ENCODE measurements around the gene FNDC7.

DNA sequence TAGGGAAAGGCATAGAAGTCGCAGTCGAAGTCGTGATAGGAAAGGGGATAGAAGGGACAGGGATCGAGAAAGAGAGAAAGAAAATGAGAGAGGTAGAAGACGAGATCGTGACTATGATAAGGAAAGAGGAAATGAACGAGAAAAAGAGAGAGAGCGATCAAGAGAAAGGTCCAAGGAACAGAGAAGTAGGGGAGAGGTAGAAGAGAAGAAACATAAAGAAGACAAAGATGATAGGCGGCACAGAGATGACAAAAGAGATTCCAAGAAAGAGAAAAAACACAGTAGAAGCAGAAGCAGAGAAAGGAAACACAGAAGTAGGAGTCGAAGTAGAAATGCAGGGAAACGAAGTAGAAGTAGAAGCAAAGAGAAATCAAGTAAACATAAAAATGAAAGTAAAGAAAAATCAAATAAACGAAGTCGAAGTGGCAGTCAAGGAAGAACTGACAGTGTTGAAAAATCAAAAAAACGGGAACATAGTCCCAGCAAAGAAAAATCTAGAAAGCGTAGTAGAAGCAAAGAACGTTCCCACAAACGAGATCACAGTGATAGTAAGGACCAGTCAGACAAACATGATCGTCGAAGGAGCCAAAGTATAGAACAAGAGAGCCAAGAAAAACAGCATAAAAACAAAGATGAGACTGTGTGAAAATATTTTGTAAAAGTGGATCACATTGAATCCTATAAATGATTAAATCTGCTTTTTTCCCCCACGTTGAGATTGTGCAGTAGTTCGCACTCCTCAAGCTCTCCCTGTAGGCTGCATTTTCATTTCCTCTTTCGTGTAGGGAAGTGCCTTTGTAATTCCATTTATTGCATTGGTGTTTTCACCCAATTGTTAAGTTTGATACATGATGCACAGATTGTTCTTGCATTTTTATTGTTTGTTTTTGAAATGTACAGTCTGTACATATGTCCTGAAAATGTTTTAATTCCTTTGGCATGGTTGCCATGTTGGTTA is 13.1 kb upstream of the FNDC7 start:
- TF ChIP-seq, protein P1, sequence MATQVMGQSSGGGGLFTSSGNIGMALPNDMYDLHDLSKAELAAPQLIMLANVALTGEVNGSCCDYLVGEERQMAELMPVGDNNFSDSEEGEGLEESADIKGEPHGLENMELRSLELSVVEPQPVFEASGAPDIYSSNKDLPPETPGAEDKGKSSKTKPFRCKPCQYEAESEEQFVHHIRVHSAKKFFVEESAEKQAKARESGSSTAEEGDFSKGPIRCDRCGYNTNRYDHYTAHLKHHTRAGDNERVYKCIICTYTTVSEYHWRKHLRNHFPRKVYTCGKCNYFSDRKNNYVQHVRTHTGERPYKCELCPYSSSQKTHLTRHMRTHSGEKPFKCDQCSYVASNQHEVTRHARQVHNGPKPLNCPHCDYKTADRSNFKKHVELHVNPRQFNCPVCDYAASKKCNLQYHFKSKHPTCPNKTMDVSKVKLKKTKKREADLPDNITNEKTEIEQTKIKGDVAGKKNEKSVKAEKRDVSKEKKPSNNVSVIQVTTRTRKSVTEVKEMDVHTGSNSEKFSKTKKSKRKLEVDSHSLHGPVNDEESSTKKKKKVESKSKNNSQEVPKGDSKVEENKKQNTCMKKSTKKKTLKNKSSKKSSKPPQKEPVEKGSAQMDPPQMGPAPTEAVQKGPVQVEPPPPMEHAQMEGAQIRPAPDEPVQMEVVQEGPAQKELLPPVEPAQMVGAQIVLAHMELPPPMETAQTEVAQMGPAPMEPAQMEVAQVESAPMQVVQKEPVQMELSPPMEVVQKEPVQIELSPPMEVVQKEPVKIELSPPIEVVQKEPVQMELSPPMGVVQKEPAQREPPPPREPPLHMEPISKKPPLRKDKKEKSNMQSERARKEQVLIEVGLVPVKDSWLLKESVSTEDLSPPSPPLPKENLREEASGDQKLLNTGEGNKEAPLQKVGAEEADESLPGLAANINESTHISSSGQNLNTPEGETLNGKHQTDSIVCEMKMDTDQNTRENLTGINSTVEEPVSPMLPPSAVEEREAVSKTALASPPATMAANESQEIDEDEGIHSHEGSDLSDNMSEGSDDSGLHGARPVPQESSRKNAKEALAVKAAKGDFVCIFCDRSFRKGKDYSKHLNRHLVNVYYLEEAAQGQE (IDR thresholded peaks at IDR 0.05; ENCODE audit: insufficient read depth in 1 of 2, low read depth in 2 of 2, low read length in 2 of 2) = no peak
- TF ChIP-seq POLR2AphosphoS5 (IDR thresholded peaks at IDR 0.05; ENCODE audit: low read depth, low read length) (no peak), SIN3A (IDR thresholded peaks at IDR 0.05; ENCODE audit: borderline replicate concordance, insufficient read depth, low read length) (no peak)

Data from PFSK-1 (cell line).